Bronchial epithelial cell (primary cell): Measurements from ENCODE around the gene SLC6A18. TPM values are rescaled to one million over a fixed set of nuclear protein-coding genes. Genes with fewer than 3 reads are reported as not detected.

ENCODE experiments used
- DNase-seq: peaks from one replicate; pipeline ENCODE4 v3.0.0-alpha.2; 2010; ENCODE audit warnings: low read depth
- FAIRE-seq: peaks from 2 replicates; lab custom pipeline; 2011; peaks lifted over from hg19 to GRCh38; lab: Jason Lieb, UNC
- H3K27me3 ChIP-seq: 2 replicates; pipeline ENCODE4 v1.5.1; 2011; ENCODE audit warnings: low read length; ENCODE audit not compliant: control insufficient read depth, insufficient read depth
- H3K36me3 ChIP-seq: 2 replicates; pipeline ENCODE4 v1.5.1; 2011; ENCODE audit warnings: low read length; ENCODE audit not compliant: control insufficient read depth, insufficient read depth
- H3K4me3 ChIP-seq: 2 replicates; pipeline ENCODE4 v1.5.1; 2011; ENCODE audit warnings: mild to moderate bottlenecking, low read depth, low read length, control low read depth
- CTCF ChIP-seq: IDR thresholded peaks from 2 replicates; pipeline ENCODE4 v1.5.1; 2011; ENCODE audit warnings: mild to moderate bottlenecking, moderate library complexity, low read length, control low read depth, inconsistent platforms; ENCODE audit not compliant: insufficient read depth, severe bottlenecking
- total RNA-seq: library from RNA; depleted of rRNA; stranded (reverse); fragments of >200 nt; gene quantifications from 2 replicates; pipeline ENCODE4 v1.2.1, GENCODE V29; 2014

SLC6A18 gene
- total RNA-seq, 1 donor from 2014 or later = not detected

- H3K27me3 ChIP-seq = no peaks in the 10 kb centered on the region
- TF ChIP-seq CTCF = no peak
- DNase-seq (no peak), FAIRE-seq (no peak)
- no peaks in the 10 kb centered on the region for H3K36me3 ChIP-seq
- H3K4me3 ChIP-seq = no peak overlapping the region
Observed at GRCh38 chr5:1249366-1250280, 24.4 kb downstream of the SLC6A18 start.

GRCh38 chr5:1251678-1252580, 26.7 kb downstream of the SLC6A18 start:
- DNase-seq = no peak
- FAIRE-seq = no peak
- Histone ChIP-seq H3K27me3 (no peaks in the 10 kb centered on the region), H3K4me3 (no peak overlapping the region), H3K36me3 (no peaks in the 10 kb centered on the region)
- no peak for TF ChIP-seq CTCF

GRCh38 chr5:1252681-1253080, 27.5 kb downstream of the SLC6A18 start:
- H3K36me3 ChIP-seq = no peaks in the 10 kb centered on the region
- no peak for DNase-seq
- H3K4me3 ChIP-seq = no peak overlapping the region
- FAIRE-seq = no peak
- TF ChIP-seq CTCF = no peak
- H3K27me3 ChIP-seq = no peaks in the 10 kb centered on the region

GRCh38 chr5:1253456-1254105, 28.4 kb downstream of the SLC6A18 start:
- DNase-seq = no peak
- no peaks in the 10 kb centered on the region for H3K36me3 ChIP-seq
- TF ChIP-seq CTCF = no peak
- FAIRE-seq = no peak
- no peaks in the 10 kb centered on the region for H3K27me3 ChIP-seq
- H3K4me3 ChIP-seq = no peak overlapping the region

GRCh38 chr5:1254196-1254595, 29.0 kb downstream of the SLC6A18 start:
- Histone ChIP-seq H3K27me3 (no peaks in the 10 kb centered on the region), H3K36me3 (no peaks in the 10 kb centered on the region), H3K4me3 (no peak overlapping the region)
- no peak for FAIRE-seq
- DNase-seq = no peak
- TF ChIP-seq CTCF = no peak
